Osteocyte (in vitro differentiated cells): Measurements from ENCODE around the gene SMTN. TPM values are rescaled to one million over a fixed set of nuclear protein-coding genes. Genes with fewer than 3 reads are reported as not detected.
"Not testable (repeated sequence)": the region's sequence is repeated elsewhere in the genome, so short reads cannot be mapped to it uniquely, and the experiment has no call there.

Experiments used
- DNase-seq: peaks from one replicate; pipeline ENCODE4 v3.0.0; 2021; ENCODE audit warnings: mixed read lengths; ENCODE audit not compliant: unreplicated experiment; ENCODE audit errors: extremely low spot score
- H3K27ac Mint-ChIP-seq: one replicate; pipeline ENCODE4 v1.8.0; 2021; ENCODE audit warnings: mild to moderate bottlenecking, mixed read lengths; ENCODE audit not compliant: unreplicated experiment
- H3K27me3 Mint-ChIP-seq: one replicate; pipeline ENCODE4 v1.8.0; 2021; ENCODE audit warnings: mixed read lengths; ENCODE audit not compliant: unreplicated experiment
- H3K36me3 Mint-ChIP-seq: one replicate; pipeline ENCODE4 v1.8.0; 2021; ENCODE audit warnings: mixed read lengths; ENCODE audit not compliant: unreplicated experiment
- H3K4me1 Mint-ChIP-seq: one replicate; pipeline ENCODE4 v1.8.0; 2021; ENCODE audit warnings: mixed read lengths; ENCODE audit not compliant: unreplicated experiment
- H3K4me3 Mint-ChIP-seq: one replicate; pipeline ENCODE4 v1.8.0; 2021; ENCODE audit warnings: mild to moderate bottlenecking, moderate library complexity, mixed read lengths; ENCODE audit not compliant: unreplicated experiment
- H3K9me3 Mint-ChIP-seq: one replicate; pipeline ENCODE4 v1.8.0; 2021; ENCODE audit warnings: mixed read lengths; ENCODE audit not compliant: unreplicated experiment
- CTCF ChIP-seq: fragments of 200-600 bp; sonication (generic); IDR thresholded peaks from 2 replicates; pipeline ENCODE4 v1.5.0; 2021; ENCODE audit warnings: antibody characterized with exemption, mild to moderate bottlenecking, moderate library complexity
- total RNA-seq: library from RNA; stranded (reverse); gene quantifications from 2 replicates; pipeline ENCODE4 v1.2.1, GENCODE V29; 2021

SMTN gene
- total RNA-seq, 1 donor from 2014 or later: 27.2 TPM

GRCh38 chr22:31096657-31097279, 15.7 kb downstream of the SMTN start:
- TF ChIP-seq CTCF: no peak
- Mint-ChIP-seq H3K36me3 (peaks cover 17% of the 10 kb centered on the region), H3K4me1 (peaks cover 3% of the 10 kb centered on the region), H3K27ac (no peak overlapping the region), H3K9me3 (no peaks in the 10 kb centered on the region), H3K27me3 (no peaks in the 10 kb centered on the region), H3K4me3 (no peak overlapping the region)
- DNase-seq: no peak

GRCh38 chr22:31097539-31097938, 16.4 kb downstream of the SMTN start:
- not testable (repeated sequence) for H3K9me3 Mint-ChIP-seq, DNase-seq, H3K27me3 Mint-ChIP-seq, H3K4me3 Mint-ChIP-seq, H3K27ac Mint-ChIP-seq
- Mint-ChIP-seq H3K4me1 (peaks cover 11% of the 10 kb centered on the region), H3K36me3 (peaks cover 15% of the 10 kb centered on the region)

- no peaks in the 10 kb centered on the region for H3K9me3 Mint-ChIP-seq
- no peak overlapping the region for H3K4me3 Mint-ChIP-seq
- H3K27me3 Mint-ChIP-seq: no peaks in the 10 kb centered on the region
- no peak overlapping the region for H3K27ac Mint-ChIP-seq
- no peak for DNase-seq
- H3K36me3 Mint-ChIP-seq: peaks cover 15% of the 10 kb centered on the region
- TF ChIP-seq CTCF: no peak
- H3K4me1 Mint-ChIP-seq: peaks cover 17% of the 10 kb centered on the region
Observed at GRCh38 chr22:31097941-31098631, 17.0 kb downstream of the SMTN start.

- H3K27me3 Mint-ChIP-seq: no peaks in the 10 kb centered on the region
- H3K36me3 Mint-ChIP-seq: peaks cover 15% of the 10 kb centered on the region
- no peak overlapping the region for H3K4me3 Mint-ChIP-seq
- H3K9me3 Mint-ChIP-seq: no peaks in the 10 kb centered on the region
- H3K27ac Mint-ChIP-seq: no peak overlapping the region
- DNase-seq: no peak
- TF ChIP-seq CTCF: no peak
- peaks cover 18% of the 10 kb centered on the region for H3K4me1 Mint-ChIP-seq
Observed at GRCh38 chr22:31098632-31099110, 17.6 kb downstream of the SMTN start.

- H3K36me3 Mint-ChIP-seq: peaks cover 15% of the 10 kb centered on the region
- H3K9me3 Mint-ChIP-seq: no peaks in the 10 kb centered on the region
- H3K27ac Mint-ChIP-seq: no peak overlapping the region
- H3K4me1 Mint-ChIP-seq: peaks cover 18% of the 10 kb centered on the region
- DNase-seq: no peak
- TF ChIP-seq CTCF: no peak
- no peak overlapping the region for H3K4me3 Mint-ChIP-seq
- no peaks in the 10 kb centered on the region for H3K27me3 Mint-ChIP-seq
Observed at GRCh38 chr22:31099386-31099785, 18.3 kb downstream of the SMTN start.
